Kidney epithelial cell (primary cell): Measurements from ENCODE around the gene BEND7. TPM values are rescaled to one million over a fixed set of nuclear protein-coding genes. Genes with fewer than 3 reads are reported as not detected.
A peak's percentile ranks its signal among the peaks of the same experiment; 100 is the strongest.
"Not testable (repeated sequence)": the region's sequence is repeated elsewhere in the genome, so short reads cannot be mapped to it uniquely, and the experiment has no call there.

Experiments used
- DNase-seq: peaks from one replicate; pipeline ENCODE4 v3.0.0-alpha.2; 2010; ENCODE audit warnings: low read depth
- H3K27me3 ChIP-seq: 2 replicates; pipeline ENCODE4 v1.6.0; 2011; ENCODE audit warnings: low read length; ENCODE audit not compliant: control insufficient read depth, insufficient read depth
- H3K36me3 ChIP-seq: 2 replicates; pipeline ENCODE4 v1.5.1; 2011; ENCODE audit warnings: low read length; ENCODE audit not compliant: control insufficient read depth, insufficient read depth
- H3K4me3 ChIP-seq: 2 replicates; pipeline ENCODE4 v1.5.1; 2011; ENCODE audit warnings: low read depth, mild to moderate bottlenecking, control low read depth, low read length
- total RNA-seq: library from RNA; depleted of rRNA; stranded (reverse); fragments of >200 nt; gene quantifications from 2 replicates; pipeline ENCODE4 v1.2.3, GENCODE V29; 2015
- TF ChIP-seq, protein P1 (sequence below): IDR thresholded peaks from 2 replicates; pipeline ENCODE4 v1.5.1; 2011; ENCODE audit warnings: mild to moderate bottlenecking, moderate library complexity, low read length, control low read depth, inconsistent platforms; ENCODE audit not compliant: insufficient read depth, poor library complexity, severe bottlenecking

Gene BEND7
- total RNA-seq, 1 donor from 2014 or later: 31.5 TPM

DNA sequence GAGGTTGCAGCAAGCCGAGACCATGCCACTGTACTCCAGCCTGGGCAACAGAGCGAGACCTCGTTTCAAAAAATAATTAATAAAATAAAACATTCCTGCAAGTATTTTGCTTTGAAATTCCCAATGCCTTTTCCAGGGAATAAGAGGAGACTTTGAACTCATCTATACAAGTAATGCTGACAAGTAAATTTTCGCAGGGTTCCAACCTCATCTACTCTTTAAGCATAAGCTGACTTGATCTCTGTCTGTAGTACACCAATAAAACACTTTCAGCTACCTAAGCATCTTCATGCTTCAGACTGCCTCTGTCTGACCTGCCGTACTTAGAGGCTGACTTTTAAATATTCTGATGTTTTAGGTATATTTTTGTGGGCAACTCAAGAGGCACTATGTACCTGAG, 13.7 kb upstream of the BEND7 start:
- TF ChIP-seq, protein P1, sequence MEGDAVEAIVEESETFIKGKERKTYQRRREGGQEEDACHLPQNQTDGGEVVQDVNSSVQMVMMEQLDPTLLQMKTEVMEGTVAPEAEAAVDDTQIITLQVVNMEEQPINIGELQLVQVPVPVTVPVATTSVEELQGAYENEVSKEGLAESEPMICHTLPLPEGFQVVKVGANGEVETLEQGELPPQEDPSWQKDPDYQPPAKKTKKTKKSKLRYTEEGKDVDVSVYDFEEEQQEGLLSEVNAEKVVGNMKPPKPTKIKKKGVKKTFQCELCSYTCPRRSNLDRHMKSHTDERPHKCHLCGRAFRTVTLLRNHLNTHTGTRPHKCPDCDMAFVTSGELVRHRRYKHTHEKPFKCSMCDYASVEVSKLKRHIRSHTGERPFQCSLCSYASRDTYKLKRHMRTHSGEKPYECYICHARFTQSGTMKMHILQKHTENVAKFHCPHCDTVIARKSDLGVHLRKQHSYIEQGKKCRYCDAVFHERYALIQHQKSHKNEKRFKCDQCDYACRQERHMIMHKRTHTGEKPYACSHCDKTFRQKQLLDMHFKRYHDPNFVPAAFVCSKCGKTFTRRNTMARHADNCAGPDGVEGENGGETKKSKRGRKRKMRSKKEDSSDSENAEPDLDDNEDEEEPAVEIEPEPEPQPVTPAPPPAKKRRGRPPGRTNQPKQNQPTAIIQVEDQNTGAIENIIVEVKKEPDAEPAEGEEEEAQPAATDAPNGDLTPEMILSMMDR: no peak
- Histone ChIP-seq H3K27me3 (no peaks in the 10 kb centered on the region), H3K36me3 (no peaks in the 10 kb centered on the region), H3K4me3 (no peak overlapping the region)
- no peak for DNase-seq

DNA sequence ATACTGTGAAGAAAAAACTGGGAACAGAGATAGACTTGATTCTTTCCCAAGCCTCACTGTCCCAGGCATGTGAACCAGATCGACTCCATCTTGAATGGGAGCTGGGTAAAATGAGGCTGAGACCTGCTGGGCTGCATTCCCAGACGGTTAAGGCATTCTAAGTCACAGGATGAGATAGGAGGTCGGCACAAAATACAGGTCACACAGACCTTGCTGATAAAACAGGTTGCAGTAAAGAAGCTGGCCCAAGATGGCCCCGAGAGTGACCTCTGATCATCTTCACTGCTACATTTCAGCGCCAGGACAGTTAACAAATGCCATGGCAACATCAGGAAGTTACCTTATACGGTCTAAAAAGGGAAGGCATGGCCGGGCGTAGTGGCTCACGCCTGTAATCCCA, 9.2 kb upstream of the BEND7 start:
- H3K27me3 ChIP-seq, H3K36me3 ChIP-seq, H3K4me3 ChIP-seq, DNase-seq: not testable (repeated sequence)

DNA sequence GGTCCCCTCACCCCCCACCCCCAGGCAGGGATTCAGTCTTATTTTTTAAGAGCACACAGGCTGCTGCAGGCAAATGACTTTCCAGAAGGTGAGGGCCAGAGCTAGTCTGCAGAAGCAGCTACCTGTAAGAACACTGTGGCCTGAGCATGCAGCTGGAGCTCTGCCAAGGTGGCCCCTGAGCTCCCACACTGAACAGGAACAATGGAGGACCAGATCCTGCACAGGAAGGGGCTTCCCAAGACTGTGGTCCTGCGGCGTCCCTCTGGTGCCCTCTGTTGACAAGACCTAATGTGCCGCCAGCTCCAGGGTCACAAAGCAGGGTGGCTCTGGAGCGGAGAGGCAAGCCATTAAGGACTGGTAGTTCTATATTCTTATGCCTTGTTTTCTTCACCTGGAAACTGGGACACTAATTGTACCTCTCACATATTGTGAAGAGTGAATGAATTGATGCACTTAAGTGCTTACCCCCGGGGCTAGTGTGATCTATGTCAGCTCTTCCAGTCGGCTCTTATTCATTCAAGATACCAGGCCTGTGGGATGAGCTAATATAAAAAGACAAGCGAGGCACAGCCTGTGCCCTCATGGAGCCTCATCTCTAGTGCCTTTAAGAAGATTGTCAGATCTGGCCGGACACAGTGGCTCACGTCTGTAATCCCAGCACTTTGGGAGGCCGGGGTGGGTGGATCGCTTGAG, 8.0 kb upstream of the BEND7 start:
- TF ChIP-seq, protein P1: peak; percentile 74
- Histone ChIP-seq H3K27me3 (no peaks in the 10 kb centered on the region), H3K36me3 (no peaks in the 10 kb centered on the region), H3K4me3 (no peak overlapping the region)
- peak; percentile 29 for DNase-seq

DNA sequence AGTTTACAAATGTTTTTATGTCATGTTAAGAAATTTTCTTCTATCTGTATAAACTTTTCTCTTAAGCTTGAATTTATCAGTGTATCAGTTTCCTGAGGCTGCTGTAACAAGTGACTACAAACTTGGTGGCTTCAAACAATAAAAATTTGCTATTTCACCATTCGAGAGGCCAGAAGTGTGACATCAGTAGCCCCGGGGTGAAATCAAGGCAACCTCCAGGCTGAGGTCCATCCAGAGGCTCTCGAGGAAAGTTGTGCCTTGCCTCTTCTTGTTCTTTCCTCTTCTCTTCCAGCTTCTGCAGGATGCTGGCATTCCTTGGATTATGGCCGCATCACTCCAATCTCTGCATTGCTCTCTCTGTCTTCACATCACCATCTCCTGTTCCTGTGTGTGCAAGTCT, 6.5 kb upstream of the BEND7 start:
- Histone ChIP-seq H3K4me3 (no peak overlapping the region), H3K27me3 (no peaks in the 10 kb centered on the region), H3K36me3 (no peaks in the 10 kb centered on the region)
- TF ChIP-seq, protein P1: no peak
- DNase-seq: no peak

DNA sequence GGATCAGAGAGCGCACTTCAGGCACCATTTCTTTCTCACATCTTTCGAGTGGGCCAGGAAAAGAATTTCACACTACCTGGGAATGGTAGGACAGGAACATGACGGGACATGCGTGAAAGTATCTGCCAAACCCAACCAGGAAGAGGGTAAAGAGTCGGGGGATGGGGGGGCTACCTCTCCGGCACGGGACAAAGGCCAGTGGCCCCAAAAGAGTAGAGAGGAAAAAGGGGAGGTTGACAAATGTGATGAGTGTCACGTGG, 830 bp upstream of the BEND7 start:
- Histone ChIP-seq H3K36me3 (no peaks in the 10 kb centered on the region), H3K4me3 (peak overlapping the region; percentile 71), H3K27me3 (no peaks in the 10 kb centered on the region)
- no peak for DNase-seq
- TF ChIP-seq, protein P1: no peak

DNA sequence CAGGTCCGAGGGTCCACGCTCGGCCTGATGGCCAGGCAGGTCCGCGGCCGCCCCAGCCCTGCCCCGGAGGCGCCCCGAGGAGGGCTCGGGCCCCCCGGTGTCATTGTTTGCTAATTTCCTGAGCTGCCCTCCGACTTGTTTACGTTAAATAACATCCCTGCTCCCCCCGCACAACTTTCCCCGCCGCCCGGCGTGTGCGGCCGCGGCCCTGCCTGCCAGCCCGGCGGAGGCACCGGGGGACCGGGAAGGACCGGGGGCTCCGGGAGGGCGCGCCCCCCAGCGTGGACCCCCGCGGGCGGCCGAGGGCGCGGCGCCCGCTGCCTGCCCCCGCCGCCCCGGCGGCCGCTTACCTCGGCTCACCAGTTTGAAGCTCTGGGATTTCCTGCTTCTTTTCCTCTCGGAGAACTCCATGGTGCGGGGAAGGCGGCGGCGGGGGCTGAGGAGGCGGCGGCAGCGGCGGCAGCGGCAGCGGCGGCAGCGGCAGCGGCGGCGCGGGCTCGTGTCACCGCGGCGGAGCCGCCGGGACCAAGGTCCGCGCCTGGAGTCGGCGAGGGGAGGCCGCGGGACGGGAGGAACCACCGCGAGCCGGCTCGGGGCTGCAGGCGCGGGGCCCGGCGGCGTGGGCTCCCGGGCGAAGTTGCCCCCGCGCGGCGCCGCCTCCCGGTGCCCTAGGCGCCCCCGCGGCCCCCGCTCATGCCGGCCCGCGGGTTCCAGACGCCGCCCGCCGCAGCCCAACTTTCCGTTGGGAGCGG, 515 bp downstream of the BEND7 start:
- TF ChIP-seq, protein P1: no peak
- no peaks in the 10 kb centered on the region for H3K36me3 ChIP-seq
- no peaks in the 10 kb centered on the region for H3K27me3 ChIP-seq
- DNase-seq: no peak
- H3K4me3 ChIP-seq: peak overlapping the region; percentile 71
